ENCODE results near the gene BPIFB2. TPM values are rescaled to one million over a fixed set of nuclear protein-coding genes. Genes with fewer than 3 reads are reported as not detected.
"Not testable (repeated sequence)": the region's sequence is repeated elsewhere in the genome, so short reads cannot be mapped to it uniquely, and the experiment has no call there.

The BPIFB2 gene
- total RNA-seq, 1 donor = not detected

DNA sequence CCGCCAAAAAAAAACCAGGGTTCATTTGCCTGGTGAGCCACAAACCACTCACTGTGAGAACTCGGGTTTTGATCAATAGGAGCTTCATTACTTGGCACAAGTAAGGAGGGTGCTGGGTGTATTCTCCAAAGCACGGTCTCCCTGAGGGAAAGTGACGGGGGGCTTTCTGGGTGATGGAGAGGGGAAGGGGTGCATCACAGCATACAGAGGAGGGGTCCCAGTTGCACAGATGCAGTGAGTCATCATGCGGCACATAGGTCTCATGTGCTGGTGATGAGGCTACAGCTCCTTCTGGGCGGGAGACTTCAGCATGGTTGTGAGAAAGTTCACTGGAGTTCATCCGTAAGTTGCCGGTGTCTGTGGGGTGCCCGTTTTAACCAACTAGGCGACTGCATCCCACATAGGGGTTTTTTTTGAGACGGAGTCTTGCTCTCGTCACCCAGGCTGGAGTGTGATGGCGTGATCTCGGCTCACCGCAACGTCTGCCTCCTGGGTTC, 39.5 kb upstream of the BPIFB2 start:
- H3K9me3 ChIP-seq (ENCODE audit: low read depth, low read length) = no peaks in the 10 kb centered on the region
- H3K27me3 ChIP-seq (ENCODE audit: insufficient read depth, low read length) = no peaks in the 10 kb centered on the region
- peaks cover 80% of the 10 kb centered on the region for H3K4me1 ChIP-seq (ENCODE audit: insufficient read depth, low read length)
- no peak overlapping the region for H3K4me3 ChIP-seq (ENCODE audit: low read length)

GRCh38 chr20:32968478-32969241, 38.8 kb upstream of the BPIFB2 start:
- no peak overlapping the region for H3K4me3 ChIP-seq (ENCODE audit: low read length)
- peaks cover 83% of the 10 kb centered on the region for H3K4me1 ChIP-seq (ENCODE audit: insufficient read depth, low read length)
- no peaks in the 10 kb centered on the region for H3K27me3 ChIP-seq (ENCODE audit: insufficient read depth, low read length)
- H3K9me3 ChIP-seq (ENCODE audit: low read depth, low read length) = no peaks in the 10 kb centered on the region

DNA sequence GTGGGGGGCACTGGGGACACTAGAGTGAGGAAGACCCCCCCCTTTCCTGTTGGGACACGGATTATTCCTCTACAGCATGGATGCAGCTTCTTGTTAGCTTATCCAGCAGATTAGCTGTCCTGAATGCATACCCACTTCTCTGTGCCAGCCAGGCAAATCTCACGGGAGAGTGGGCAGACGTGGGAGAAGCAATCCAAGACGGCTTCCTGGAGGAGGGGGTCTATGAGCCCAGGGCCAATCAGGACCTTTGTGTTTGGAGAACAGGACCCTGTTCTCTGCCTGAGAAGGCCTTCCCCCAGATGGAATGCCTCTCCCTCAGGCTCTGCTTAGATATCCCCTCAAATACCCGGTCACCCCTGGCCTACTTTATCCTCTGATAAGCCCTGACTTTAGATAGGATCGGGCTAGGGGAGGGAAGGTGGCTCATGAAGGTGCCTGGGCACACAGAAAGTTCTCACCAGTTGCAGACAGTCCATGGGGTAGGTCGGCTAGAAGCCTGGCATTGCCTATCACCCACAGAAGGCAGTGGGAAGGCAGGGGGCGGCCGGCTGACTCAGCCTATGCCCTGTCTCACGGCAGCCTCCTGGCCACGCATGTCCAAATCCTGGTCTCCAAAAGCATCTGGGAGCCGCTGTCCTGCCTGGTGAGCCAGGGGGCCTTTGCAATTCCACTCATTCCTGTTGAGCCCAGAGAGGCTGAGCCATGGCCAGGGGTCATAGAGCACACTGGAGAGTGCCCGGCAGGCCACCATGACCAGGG, 38.0 kb upstream of the BPIFB2 start:
- peaks cover 88% of the 10 kb centered on the region for H3K4me1 ChIP-seq (ENCODE audit: insufficient read depth, low read length)
- H3K4me3 ChIP-seq (ENCODE audit: low read length) = no peak overlapping the region
- H3K27me3 ChIP-seq (ENCODE audit: insufficient read depth, low read length) = no peaks in the 10 kb centered on the region
- H3K9me3 ChIP-seq (ENCODE audit: low read depth, low read length) = no peaks in the 10 kb centered on the region

DNA sequence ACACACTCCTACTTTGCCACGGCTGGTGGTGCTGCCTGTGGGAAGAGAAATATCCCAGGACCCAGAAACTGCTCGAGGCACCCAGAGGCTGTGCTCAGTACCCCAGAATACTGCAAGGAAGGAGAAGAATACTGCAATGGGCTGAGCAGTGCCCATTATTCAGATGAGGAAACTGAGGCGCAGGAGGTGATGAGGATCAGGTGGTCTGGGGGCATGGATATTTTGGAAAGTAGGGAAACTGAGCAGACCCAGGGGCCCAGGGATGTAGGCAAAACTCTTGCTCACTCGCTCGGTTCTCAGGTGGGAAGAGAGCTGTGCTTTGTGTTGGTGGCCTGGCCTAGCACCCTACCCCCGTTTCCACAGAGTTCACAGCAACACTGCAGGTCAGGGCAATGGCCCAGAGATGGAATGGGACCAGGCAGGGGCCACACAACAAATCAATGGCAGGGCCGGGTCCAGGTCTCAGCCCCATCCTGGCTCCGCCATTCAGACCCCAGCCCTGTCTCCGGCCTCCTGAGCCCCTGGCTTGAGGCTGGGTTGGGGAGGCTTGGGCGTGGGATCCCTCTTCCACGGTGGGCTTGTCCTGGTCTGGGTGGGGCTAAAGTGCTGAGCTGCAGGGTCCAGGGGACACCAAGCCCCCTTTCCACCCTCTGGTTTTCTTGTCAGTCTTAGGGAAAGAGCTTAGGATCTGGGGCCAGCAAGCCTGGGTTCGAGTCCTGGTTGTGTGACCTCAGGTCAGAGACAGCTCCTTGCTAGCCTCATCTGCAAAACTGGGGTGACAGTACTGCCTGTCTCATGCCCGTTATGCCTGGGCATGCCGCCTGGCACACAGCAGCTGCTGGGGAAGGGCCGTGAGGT, 37.2 kb upstream of the BPIFB2 start:
- H3K27me3 ChIP-seq (ENCODE audit: insufficient read depth, low read length) = no peaks in the 10 kb centered on the region
- H3K4me1 ChIP-seq (ENCODE audit: insufficient read depth, low read length) = peaks cover 84% of the 10 kb centered on the region
- no peaks in the 10 kb centered on the region for H3K9me3 ChIP-seq (ENCODE audit: low read depth, low read length)
- no peak overlapping the region for H3K4me3 ChIP-seq (ENCODE audit: low read length)

DNA sequence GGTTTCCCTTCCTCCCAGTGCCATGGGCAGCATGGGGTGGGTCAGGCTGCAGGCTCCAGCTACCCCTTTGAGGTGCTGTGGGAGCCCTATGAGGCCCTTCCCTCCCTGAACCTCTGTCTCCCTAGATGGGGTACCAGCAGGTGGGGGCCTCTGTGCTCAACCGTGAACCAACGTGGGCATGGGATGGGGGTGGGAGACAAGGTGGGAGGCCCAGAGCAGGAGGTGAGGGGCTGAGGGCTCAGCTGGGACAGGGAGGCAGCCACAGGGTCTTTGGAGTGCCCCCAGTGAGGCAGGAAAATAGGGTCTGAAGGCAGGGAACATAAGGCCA, 36.6 kb upstream of the BPIFB2 start:
- Histone ChIP-seq H3K4me1 (ENCODE audit: insufficient read depth, low read length) (peaks cover 78% of the 10 kb centered on the region), H3K4me3 (ENCODE audit: low read length) (no peak overlapping the region), H3K9me3 (ENCODE audit: low read depth, low read length) (no peaks in the 10 kb centered on the region), H3K27me3 (ENCODE audit: insufficient read depth, low read length) (no peaks in the 10 kb centered on the region)

DNA sequence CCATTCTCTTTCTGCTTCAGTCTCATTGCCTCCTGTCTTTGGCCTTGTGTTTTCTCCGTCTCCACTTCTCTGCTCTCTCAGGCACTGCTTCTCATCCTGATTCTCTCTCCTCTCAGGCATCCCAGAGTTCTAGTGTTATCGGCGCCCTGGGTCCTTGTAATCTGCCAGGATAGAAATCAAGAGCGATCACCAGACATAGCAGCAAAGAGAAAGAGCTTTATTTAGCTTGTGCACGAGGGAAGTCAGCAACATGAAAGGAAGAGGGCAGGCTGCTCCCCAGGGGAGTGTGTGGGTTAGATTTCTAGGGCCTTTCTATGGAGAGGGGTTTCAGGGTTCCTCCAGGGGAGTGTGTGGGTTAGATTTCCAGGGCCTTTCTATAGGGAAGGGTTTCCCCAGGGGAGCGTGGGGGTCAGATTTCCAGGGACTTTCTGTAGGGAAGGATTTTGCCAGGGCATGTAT, 35.8 kb upstream of the BPIFB2 start:
- H3K9me3 ChIP-seq (ENCODE audit: low read depth, low read length) = no peaks in the 10 kb centered on the region
- no peak overlapping the region for H3K4me3 ChIP-seq (ENCODE audit: low read length)
- H3K4me1 ChIP-seq (ENCODE audit: insufficient read depth, low read length) = peaks cover 70% of the 10 kb centered on the region

DNA sequence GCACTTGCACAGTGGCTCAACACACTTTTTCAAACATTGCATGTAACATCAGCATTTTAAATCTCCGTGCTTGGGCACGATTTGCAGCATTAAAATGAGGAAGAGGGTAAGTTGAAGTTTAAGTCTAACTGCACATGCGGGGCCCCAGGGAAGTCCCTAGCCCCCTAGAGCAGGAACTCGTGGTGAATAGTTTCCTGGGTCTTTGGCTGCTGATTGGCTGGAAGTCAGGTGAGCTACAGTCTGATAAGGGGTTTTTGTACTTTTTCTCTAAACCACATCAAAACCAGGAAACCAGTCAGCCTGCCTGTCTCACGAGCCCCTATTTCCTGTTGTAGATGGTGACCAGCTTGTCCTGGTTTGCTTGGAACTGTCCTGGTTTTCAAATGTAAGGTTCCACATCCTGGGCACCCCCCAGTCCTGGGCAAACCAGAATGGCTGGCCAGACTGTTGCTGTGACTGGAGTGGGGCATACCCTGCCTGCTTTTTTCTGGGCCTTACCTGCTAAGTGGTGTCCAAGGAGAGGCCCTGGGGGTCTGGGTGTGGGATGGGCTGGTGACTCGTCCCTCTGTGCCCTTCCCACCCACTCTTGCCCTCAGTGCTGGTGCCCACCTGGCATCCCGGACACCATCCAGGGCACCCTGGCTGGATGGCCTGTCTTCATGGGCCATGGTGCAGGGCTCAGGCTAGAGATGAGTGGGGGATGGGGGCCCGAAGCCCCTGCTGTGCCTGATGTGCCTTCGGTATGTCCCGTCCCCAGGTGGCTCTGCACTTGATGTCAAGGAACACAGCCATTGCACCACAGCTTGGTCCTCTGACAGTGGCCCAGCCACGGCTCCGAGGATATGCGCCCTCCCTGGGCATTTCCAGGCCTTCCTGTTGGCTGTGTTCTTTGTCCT, 35.1 kb upstream of the BPIFB2 start:
- Histone ChIP-seq H3K4me1 (ENCODE audit: insufficient read depth, low read length) (peaks cover 63% of the 10 kb centered on the region), H3K4me3 (ENCODE audit: low read length) (no peak overlapping the region), H3K27me3 (ENCODE audit: insufficient read depth, low read length) (no peaks in the 10 kb centered on the region), H3K9me3 (ENCODE audit: low read depth, low read length) (no peaks in the 10 kb centered on the region)

More for the DNA sequence above, 35.8 kb upstream of the BPIFB2 start:
- H3K27me3 ChIP-seq (ENCODE audit: insufficient read depth, low read length) = no peaks in the 10 kb centered on the region

GRCh38 chr20:32973077-32973717, 34.3 kb upstream of the BPIFB2 start:
- Histone ChIP-seq H3K9me3 (ENCODE audit: low read depth, low read length) (no peaks in the 10 kb centered on the region), H3K4me3 (ENCODE audit: low read length) (no peak overlapping the region), H3K4me1 (ENCODE audit: insufficient read depth, low read length) (peaks cover 56% of the 10 kb centered on the region), H3K27me3 (ENCODE audit: insufficient read depth, low read length) (no peaks in the 10 kb centered on the region)

DNA sequence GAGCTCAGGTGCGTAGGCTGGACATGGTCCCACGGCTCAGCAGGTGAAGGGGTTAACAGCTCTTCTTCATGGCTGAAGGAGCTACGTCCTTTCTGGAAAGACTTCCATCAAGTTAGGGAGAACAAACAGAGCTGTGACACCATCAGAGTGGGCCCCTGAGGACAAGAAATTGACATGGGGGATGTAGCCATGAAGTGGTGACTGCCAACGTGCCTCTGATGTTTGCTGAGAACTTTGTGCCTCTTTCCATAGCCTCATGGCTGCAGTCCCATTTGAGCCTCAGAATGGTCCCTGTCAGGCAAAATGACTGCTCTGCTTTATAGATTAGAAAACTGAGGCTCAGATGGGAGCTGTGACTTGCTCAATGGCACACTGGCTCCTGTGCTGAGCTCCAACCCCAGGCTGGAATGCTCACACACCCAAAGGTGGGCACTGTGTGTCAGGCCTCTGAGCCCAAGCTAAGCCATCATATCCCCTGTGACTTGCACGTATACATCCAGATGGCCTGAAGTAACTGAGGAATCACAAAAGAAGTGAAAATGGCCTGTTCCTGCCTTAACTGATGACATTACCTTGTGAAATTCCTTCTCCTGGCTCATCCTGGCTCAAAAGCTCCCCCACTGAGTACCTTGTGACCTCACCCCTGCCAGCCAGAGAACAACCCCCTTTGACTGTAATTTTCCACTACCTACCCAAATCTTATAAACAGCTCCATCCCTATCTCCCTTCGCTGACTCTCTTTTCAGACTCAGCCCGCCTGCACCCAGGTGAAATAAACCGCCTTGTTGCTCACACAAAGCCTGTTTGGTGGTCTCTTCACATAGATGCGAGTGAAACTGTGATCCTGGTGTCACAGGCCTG, 33.1 kb upstream of the BPIFB2 start:
- H3K9me3 ChIP-seq (ENCODE audit: low read depth, low read length); H3K27me3 ChIP-seq (ENCODE audit: insufficient read depth, low read length); H3K4me3 ChIP-seq (ENCODE audit: low read length): not testable (repeated sequence)
- H3K4me1 ChIP-seq (ENCODE audit: insufficient read depth, low read length) = peaks cover 43% of the 10 kb centered on the region

DNA sequence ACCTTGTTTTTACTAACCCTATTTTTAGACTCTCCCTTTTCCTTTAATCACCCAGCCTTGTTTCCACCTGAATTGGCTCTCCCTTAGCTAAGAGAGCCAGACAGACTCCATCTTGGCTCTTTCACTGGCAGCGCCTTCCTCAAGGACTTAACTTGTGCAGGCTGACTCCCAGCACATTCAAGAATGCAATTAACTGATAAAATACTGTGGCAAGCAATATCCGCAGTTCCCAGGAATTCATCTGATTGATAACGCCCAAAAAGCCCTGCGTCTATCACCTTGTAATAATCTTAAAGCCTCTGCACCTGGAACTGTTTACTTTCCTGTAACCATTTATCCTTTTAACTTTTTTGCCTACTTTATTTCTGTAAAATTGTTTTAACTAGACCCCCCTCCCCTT, 32.4 kb upstream of the BPIFB2 start:
- peaks cover 36% of the 10 kb centered on the region for H3K4me1 ChIP-seq (ENCODE audit: insufficient read depth, low read length)
- not testable (repeated sequence) for H3K27me3 ChIP-seq (ENCODE audit: insufficient read depth, low read length); H3K9me3 ChIP-seq (ENCODE audit: low read depth, low read length); H3K4me3 ChIP-seq (ENCODE audit: low read length)

- H3K4me3 ChIP-seq (ENCODE audit: low read length) = no peak overlapping the region
- H3K4me1 ChIP-seq (ENCODE audit: insufficient read depth, low read length) = peaks cover 28% of the 10 kb centered on the region
Measured at GRCh38 chr20:32975698-32976674, 31.5 kb upstream of the BPIFB2 start.

DNA sequence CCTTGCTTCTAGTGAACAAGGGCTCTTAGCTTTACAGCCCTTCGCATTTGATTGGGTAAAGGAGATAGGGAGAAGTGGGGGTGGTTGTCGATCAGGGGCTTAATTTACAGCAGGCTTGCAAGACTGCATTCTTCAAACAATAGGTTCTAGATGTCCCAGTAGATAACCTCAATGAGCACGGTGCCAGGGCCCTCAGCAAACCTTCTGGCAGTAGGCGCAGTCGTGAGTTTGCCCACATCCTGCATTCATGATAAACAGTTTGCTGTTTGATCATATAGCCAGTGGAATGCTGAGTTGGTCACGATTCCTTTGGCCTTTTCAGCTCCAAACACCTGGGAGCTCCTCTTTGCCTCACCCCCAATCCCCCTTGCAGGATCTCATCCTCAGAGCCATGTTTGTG, 30.8 kb upstream of the BPIFB2 start:
- peaks cover 20% of the 10 kb centered on the region for H3K4me1 ChIP-seq (ENCODE audit: insufficient read depth, low read length)
- H3K27me3 ChIP-seq (ENCODE audit: insufficient read depth, low read length) = no peaks in the 10 kb centered on the region
- no peak overlapping the region for H3K4me3 ChIP-seq (ENCODE audit: low read length)
- H3K9me3 ChIP-seq (ENCODE audit: low read depth, low read length) = no peaks in the 10 kb centered on the region

More at GRCh38 chr20:32975698-32976674, 31.5 kb upstream of the BPIFB2 start:
- Histone ChIP-seq H3K27me3 (ENCODE audit: insufficient read depth, low read length) (no peaks in the 10 kb centered on the region), H3K9me3 (ENCODE audit: low read depth, low read length) (no peaks in the 10 kb centered on the region)
